Nephron (organoid): ENCODE measurements around the gene CD59.
"Not testable (repeated sequence)": the region's sequence is repeated elsewhere in the genome, so short reads cannot be mapped to it uniquely, and the experiment has no call there.

Source experiments
- H3K27ac Mint-ChIP-seq, 3 experiments: 2 replicates each; pipeline ENCODE4 v1.8.0; 2020; ENCODE audit warnings: mixed read lengths in 3 of 3, mild to moderate bottlenecking in 2 of 3, moderate library complexity in 1 of 3
- H3K27me3 Mint-ChIP-seq: 2 replicates; pipeline ENCODE4 v1.8.0; 2021; ENCODE audit warnings: low read depth, mild to moderate bottlenecking, moderate library complexity, mixed read lengths
- H3K36me3 Mint-ChIP-seq: 2 replicates; pipeline ENCODE4 v1.8.0; 2020; ENCODE audit warnings: low read depth, mixed read lengths
- H3K4me1 Mint-ChIP-seq: 2 replicates; pipeline ENCODE4 v1.8.0; 2020; ENCODE audit warnings: mixed read lengths
- H3K4me3 Mint-ChIP-seq, 3 experiments: 2 replicates each; pipeline ENCODE4 v1.8.0; 2020; ENCODE audit warnings: mild to moderate bottlenecking in 3 of 3, mixed read lengths in 3 of 3, moderate library complexity in 2 of 3
- H3K9me3 Mint-ChIP-seq: 2 replicates; pipeline ENCODE4 v1.8.0; 2020; ENCODE audit warnings: mixed read lengths
- TF ChIP-seq, protein P1 (sequence below), 3 experiments: fragments of 200-600 bp; sonication (generic); IDR thresholded peaks; one replicate each; pipeline ENCODE4 v1.5.0; 2021; ENCODE audit warnings: antibody characterized with exemption in 3 of 3; ENCODE audit not compliant: unreplicated experiment in 3 of 3

The CD59 gene

GRCh38 chr11:33708985-33709384 is 27.2 kb downstream of the CD59 start:
- peaks cover 19% of the 10 kb centered on the region for H3K4me1 Mint-ChIP-seq
- TF ChIP-seq, protein P1, sequence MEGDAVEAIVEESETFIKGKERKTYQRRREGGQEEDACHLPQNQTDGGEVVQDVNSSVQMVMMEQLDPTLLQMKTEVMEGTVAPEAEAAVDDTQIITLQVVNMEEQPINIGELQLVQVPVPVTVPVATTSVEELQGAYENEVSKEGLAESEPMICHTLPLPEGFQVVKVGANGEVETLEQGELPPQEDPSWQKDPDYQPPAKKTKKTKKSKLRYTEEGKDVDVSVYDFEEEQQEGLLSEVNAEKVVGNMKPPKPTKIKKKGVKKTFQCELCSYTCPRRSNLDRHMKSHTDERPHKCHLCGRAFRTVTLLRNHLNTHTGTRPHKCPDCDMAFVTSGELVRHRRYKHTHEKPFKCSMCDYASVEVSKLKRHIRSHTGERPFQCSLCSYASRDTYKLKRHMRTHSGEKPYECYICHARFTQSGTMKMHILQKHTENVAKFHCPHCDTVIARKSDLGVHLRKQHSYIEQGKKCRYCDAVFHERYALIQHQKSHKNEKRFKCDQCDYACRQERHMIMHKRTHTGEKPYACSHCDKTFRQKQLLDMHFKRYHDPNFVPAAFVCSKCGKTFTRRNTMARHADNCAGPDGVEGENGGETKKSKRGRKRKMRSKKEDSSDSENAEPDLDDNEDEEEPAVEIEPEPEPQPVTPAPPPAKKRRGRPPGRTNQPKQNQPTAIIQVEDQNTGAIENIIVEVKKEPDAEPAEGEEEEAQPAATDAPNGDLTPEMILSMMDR (IDR thresholded peaks at IDR 0.05; ENCODE audit: unreplicated experiment in 3 of 3), result no peak
- no peaks in the 10 kb centered on the region for H3K27me3 Mint-ChIP-seq
- peak overlapping the region in 1 of 3 experiments; percentile 48 for H3K27ac Mint-ChIP-seq
- no peaks in the 10 kb centered on the region for H3K9me3 Mint-ChIP-seq
- H3K36me3 Mint-ChIP-seq, result peaks cover 34% of the 10 kb centered on the region
- no peak overlapping the region for H3K4me3 Mint-ChIP-seq

DNA sequence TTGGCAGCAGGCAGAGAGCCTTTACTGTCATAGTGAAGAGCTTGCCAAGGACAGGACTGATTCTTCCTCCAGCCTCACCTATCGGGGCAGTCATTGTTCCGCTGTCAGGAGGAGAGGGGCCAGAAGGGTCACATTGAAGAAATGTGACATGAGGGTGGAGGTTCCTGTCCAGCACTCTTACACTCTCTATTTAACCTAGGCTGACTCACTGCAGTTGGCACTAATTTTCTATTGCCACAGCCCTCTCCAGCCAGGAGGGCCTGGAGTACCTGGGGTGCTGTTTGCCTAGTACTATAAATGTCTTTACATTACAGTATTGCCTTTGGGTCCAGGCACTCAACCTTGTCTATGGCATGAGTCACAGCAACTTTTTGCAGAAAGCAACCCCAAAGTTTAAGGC is 28.4 kb downstream of the CD59 start:
- not testable (repeated sequence) for H3K27ac Mint-ChIP-seq, H3K27me3 Mint-ChIP-seq, H3K4me3 Mint-ChIP-seq, H3K9me3 Mint-ChIP-seq
- peaks cover 34% of the 10 kb centered on the region for H3K36me3 Mint-ChIP-seq
- peaks cover 21% of the 10 kb centered on the region for H3K4me1 Mint-ChIP-seq

GRCh38 chr11:33706966-33707365 is 29.3 kb downstream of the CD59 start:
- Mint-ChIP-seq H3K36me3 (peaks cover 29% of the 10 kb centered on the region), H3K27me3 (no peaks in the 10 kb centered on the region)
- TF ChIP-seq, protein P1 (IDR thresholded peaks at IDR 0.05; ENCODE audit: unreplicated experiment in 3 of 3), result no peak

GRCh38 chr11:33706546-33706945 is 29.7 kb downstream of the CD59 start:
- peaks cover 34% of the 10 kb centered on the region for H3K4me1 Mint-ChIP-seq
- no peaks in the 10 kb centered on the region for H3K9me3 Mint-ChIP-seq
- H3K27me3 Mint-ChIP-seq, result no peaks in the 10 kb centered on the region
- H3K4me3 Mint-ChIP-seq, result no peak overlapping the region
- peaks cover 29% of the 10 kb centered on the region for H3K36me3 Mint-ChIP-seq
- TF ChIP-seq, protein P1 (IDR thresholded peaks at IDR 0.05; ENCODE audit: unreplicated experiment in 3 of 3), result no peak
- H3K27ac Mint-ChIP-seq, result peak overlapping the region in 1 of 3 experiments; percentile 20

More at GRCh38 chr11:33706966-33707365, 29.3 kb downstream of the CD59 start:
- H3K27ac Mint-ChIP-seq, result peak overlapping the region in 1 of 3 experiments; percentile 20
- H3K4me3 Mint-ChIP-seq, result no peak overlapping the region
- H3K4me1 Mint-ChIP-seq, result peaks cover 30% of the 10 kb centered on the region
- H3K9me3 Mint-ChIP-seq, result no peaks in the 10 kb centered on the region

GRCh38 chr11:33704240-33705002 is 31.8 kb downstream of the CD59 start:
- Mint-ChIP-seq H3K4me1 (peaks cover 38% of the 10 kb centered on the region), H3K27ac (peak overlapping the region in 2 of 3 experiments; percentile 35 to 85), H3K4me3 (no peak overlapping the region), H3K36me3 (peaks cover 20% of the 10 kb centered on the region), H3K27me3 (no peaks in the 10 kb centered on the region), H3K9me3 (no peaks in the 10 kb centered on the region)
- TF ChIP-seq, protein P1 (IDR thresholded peaks at IDR 0.05; ENCODE audit: unreplicated experiment in 3 of 3), result no peak

- Mint-ChIP-seq H3K4me3 (no peak overlapping the region), H3K27ac (peak overlapping the region in 2 of 3 experiments; percentile 35 to 85), H3K9me3 (no peaks in the 10 kb centered on the region), H3K4me1 (peaks cover 32% of the 10 kb centered on the region), H3K36me3 (peaks cover 13% of the 10 kb centered on the region), H3K27me3 (no peaks in the 10 kb centered on the region)
- TF ChIP-seq, protein P1 (IDR thresholded peaks at IDR 0.05; ENCODE audit: unreplicated experiment in 3 of 3), result no peak
Observed at GRCh38 chr11:33703788-33704187, 32.4 kb downstream of the CD59 start.
